ENCODE results near the gene MARK4.

GRCh38 chr19:45320997-45321775 lies 70.1 kb downstream of the MARK4 start:
- TF ChIP-seq CTCF (conservative IDR thresholded peaks at IDR 0.05; ENCODE audit: low read depth in 2 of 2) = no peak
- TF ChIP-seq REST (IDR thresholded peaks at IDR 0.05; ENCODE audit: unreplicated experiment) = no peak
- no peak for TF ChIP-seq EZH2 (IDR thresholded peaks at IDR 0.05; ENCODE audit: low read depth, unreplicated experiment)
- TF ChIP-seq EZH2phosphoT487 (IDR thresholded peaks at IDR 0.05; ENCODE audit: unreplicated experiment) = no peak
- no peak for TF ChIP-seq NANOG (IDR thresholded peaks at IDR 0.05; ENCODE audit: borderline replicate concordance)
- TF ChIP-seq JUNB (IDR thresholded peaks at IDR 0.05; ENCODE audit: unreplicated experiment) = no peak
- TF ChIP-seq POLR2AphosphoS5 (IDR thresholded peaks at IDR 0.05; ENCODE audit: low read depth) = no peak
- no peak for TF ChIP-seq CREB1 (CRISPR knock-in tag; IDR thresholded peaks at IDR 0.05; ENCODE audit: low read depth)
- TF ChIP-seq ETS1 (IDR thresholded peaks at IDR 0.05) = no peak
- no peak for TF ChIP-seq ZNF331 (CRISPR knock-in tag; IDR thresholded peaks at IDR 0.05; ENCODE audit: low read depth)
- no peak for TF ChIP-seq STAT1 (IDR thresholded peaks at IDR 0.05; ENCODE audit: unreplicated experiment)
- TF ChIP-seq ZNF462 (CRISPR knock-in tag; IDR thresholded peaks at IDR 0.05) = no peak
- no peak for TF ChIP-seq ZNF114 (CRISPR knock-in tag; IDR thresholded peaks at IDR 0.05)
